Stimulated activated CD8-positive, alpha-beta memory T cell treated with anti-CD3 and anti-CD28 coated beads, Interleukin-4, amount 100 ng/mL, for 48 hours (primary cell): ENCODE data around the gene ALAS1.
A peak's percentile ranks its signal among the peaks of the same experiment; 100 is the strongest.

Source experiments
- DNase-seq: peaks from one replicate; pipeline ENCODE4 v3.0.0-alpha.2; 2020

Gene ALAS1

GRCh38 chr3:52237657-52238172 is 39.8 kb downstream of the ALAS1 start:
- DNase-seq, result no peak

DNA sequence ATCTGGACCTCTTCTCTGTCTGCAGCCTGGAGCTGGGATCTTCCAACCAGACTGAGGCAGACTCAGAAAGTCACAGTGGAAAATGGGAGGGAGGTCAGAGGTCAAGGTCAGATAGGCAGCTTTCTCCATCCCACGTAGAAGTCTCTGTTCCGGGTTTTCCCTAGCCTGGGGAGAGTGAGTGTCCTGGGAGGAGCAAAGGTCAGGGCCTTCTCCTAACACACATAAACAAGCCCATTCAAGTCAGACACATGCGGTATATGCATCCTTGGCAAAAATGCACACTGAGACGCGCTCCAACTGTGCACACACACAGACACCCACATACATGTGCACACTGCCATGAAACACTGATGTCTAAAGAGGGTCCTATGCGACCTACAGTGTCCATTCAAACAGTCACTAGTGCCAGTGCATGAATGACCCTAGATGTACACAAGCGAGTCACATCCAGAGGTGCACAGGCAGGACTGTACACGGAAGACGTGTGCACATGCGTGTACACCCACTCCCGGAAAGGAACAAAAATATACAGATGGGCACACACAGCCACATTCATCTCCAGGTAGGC is 40.3 kb downstream of the ALAS1 start:
- no peak for DNase-seq

DNA sequence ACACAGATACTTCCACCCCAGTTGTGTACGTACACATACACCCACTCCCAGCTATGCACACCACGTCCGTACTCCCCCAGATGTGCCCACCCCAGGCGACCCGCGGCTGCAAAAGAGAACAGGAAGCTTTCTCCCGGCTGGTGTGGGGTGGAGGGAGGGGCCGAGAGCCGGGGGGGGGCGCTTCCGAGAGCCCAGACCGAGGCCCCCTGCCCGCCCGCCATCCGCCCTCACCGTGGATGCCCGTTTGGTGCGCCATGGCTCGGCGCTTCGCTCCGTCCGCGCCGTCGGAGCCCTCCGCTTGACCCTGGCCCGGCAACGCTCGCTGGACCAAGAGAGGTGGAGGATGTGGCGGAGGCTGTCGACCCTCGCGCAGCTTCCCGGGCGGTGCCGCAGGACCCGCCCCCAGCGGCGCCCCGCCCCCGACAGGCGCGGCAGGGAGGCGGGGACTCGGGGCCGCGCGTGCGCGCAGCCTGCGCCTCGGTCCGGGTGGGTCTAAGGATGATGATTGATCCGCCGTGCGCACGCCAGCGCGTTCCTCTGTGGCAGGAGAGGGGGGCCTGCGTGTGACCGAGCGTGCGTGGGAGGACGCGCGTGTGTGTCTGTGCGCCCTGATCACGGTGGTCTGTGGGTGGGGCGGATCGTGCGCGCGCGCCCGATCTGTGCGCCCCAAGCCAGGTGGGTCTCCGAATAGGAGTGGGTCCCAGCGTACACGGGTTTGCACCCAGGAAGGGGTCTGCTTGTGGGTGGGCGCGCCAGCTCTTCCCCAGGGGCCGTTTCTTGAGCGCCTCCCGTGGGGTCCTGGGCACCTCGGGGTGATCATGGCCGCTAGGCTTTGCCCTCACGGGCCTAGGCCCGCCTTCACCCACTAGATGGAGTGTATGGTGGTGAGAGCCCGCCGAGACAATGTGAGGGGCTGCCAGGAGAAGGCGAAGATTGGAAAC is 41.1 kb downstream of the ALAS1 start, which contains the start of gene TWF2:
TSS of gene TWF2 (minus strand) at position 398 of the 941 bp plus-strand sequence. CDS start at position 256, 142 bp downstream.
- peak; percentile 91 for DNase-seq

- peak; percentile 79 for DNase-seq
Measured at GRCh38 chr3:52240059-52240885, 42.3 kb downstream of the ALAS1 start.

DNA sequence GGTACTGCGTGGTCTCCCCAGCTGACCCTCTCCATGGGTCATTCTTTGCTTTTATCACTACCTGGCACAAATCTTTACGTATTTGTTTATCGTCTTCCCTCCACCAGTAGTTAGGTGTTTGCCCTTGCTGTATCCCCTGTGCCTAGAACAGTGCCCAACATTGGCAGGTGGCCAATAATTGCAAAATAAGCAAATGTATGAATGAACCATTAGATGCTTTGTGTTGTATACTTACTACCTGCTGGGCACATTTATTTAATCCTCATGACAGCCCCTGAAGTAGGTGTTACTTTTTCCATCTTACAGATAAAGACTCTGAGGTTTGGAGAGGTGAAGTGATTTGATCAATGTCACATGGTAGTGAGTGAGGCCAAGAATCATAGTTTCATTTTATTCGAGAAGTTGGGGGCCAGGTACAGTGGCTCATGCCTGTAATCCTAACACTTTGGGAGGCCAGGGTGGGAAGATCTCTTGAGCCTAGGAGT is 43.0 kb downstream of the ALAS1 start:
- no peak for DNase-seq

- DNase-seq, result no peak
Measured at GRCh38 chr3:52242039-52242438, 44.1 kb downstream of the ALAS1 start.

GRCh38 chr3:52243791-52244628 is 46.0 kb downstream of the ALAS1 start:
- peak; percentile 70 for DNase-seq

DNA sequence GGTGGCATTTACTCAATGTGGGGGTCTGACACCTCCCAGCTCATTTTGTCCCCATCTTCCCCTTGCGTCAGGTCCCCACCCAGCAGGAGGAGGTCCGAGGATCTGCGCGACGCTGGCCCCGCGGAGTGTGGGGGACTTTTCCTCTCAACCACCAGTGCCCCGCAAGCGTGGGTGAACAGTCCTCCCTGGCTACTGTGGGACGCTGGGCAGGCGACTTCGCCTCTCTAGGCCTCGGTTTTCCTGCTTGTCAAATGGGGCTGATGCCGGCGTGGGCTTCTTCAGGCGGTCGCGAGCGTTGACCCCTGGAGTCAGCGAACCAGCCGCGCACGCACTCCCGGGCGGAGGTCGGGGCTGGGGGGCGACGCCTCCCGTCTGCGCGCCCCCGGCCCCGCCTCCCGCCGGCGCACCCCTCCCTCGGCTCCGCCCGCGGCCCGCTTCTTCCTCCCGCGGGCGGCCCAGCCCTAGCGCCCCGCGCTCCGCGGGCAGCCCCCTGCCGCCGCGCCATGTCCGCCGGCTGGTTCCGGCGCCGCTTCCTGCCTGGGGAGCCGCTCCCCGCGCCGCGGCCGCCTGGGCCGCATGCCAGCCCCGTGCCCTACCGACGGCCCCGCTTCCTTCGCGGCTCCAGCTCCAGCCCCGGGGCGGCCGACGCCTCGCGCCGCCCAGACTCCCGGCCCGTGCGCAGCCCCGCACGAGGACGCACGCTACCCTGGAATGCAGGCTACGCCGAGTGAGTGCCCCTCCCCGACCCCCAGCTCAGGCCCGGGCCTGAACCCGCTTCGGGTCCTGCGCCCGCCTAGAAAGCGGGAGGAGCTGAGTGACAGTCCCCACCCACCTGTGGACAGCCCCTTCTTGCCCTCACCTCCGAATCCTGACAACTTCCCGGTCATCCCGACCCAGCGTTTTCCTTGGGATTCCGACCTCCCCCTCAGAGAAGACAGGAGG is 47.6 kb downstream of the ALAS1 start, which contains the start of gene PPM1M:
TSS of gene PPM1M (plus strand) at position 438 of the 942 bp plus-strand sequence. CDS start at position 504, 66 bp downstream.
- DNase-seq, result peak; percentile 72

DNA sequence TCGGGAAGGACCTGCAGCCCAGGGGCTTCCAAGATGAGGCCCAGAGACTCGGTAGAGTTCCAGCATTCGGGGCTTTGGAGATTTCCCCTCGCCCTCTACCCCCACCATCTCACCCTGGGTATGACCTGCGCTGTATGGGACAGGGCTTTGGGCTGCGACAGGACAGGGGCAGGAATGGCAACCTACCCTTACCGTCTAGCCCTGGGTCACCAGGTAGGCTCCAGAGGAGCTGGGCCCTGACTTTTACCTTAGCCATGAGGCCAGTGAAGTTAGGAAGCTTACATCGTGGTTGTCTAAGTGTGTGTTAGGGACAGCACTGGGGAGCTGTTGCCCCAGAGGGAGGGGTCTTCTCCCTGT is 48.3 kb downstream of the ALAS1 start:
- DNase-seq, result peak; percentile 47

DNA sequence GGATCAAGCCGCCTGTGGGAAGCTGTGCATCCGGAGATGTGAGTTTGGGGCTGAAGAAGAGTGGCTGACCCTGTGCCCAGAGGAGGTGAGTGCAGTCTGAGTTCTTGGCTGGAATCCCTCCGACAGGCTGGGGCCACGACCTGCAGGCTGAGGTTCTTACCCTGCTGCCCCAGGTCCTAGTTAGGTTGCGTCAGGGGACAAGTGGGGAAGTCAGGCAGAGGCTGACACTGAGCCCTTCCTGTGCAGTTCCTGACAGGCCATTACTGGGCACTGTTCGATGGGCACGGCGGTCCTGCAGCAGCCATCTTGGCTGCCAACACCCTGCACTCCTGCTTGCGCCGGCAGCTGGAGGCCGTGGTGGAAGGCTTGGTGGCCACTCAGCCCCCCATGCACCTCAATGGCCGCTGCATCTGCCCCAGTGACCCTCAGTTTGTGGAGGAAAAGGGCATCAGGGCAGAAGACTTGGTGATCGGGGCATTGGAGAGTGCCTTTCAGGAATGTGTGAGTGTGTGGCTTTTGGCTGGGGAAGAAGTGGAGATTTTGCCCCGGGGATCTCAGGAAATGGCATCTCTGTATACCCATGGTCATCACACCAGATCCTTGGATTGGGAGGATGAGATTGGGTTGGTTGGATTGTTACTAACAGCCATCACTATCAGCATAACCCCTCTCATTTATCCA is 48.9 kb downstream of the ALAS1 start:
- DNase-seq, result peak; percentile 48

- DNase-seq, result no peak
Measured at GRCh38 chr3:52247409-52248164, 49.6 kb downstream of the ALAS1 start.

DNA sequence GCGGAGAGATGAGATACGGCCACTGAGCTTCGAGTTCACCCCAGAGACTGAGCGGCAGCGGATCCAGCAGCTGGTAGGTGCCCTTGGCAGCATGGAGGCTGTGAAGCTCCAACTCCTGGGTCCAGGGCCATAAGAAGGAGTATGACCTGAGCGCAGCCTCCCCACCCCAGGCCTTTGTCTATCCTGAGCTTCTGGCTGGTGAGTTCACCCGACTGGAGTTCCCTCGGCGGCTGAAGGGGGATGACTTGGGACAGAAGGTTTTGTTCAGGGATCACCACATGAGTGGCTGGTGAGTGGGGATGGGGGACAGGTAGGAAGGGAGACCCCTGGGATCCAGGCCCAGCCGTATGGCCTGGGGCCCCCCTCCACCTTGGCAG is 50.2 kb downstream of the ALAS1 start:
- DNase-seq, result peak; percentile 25

DNA sequence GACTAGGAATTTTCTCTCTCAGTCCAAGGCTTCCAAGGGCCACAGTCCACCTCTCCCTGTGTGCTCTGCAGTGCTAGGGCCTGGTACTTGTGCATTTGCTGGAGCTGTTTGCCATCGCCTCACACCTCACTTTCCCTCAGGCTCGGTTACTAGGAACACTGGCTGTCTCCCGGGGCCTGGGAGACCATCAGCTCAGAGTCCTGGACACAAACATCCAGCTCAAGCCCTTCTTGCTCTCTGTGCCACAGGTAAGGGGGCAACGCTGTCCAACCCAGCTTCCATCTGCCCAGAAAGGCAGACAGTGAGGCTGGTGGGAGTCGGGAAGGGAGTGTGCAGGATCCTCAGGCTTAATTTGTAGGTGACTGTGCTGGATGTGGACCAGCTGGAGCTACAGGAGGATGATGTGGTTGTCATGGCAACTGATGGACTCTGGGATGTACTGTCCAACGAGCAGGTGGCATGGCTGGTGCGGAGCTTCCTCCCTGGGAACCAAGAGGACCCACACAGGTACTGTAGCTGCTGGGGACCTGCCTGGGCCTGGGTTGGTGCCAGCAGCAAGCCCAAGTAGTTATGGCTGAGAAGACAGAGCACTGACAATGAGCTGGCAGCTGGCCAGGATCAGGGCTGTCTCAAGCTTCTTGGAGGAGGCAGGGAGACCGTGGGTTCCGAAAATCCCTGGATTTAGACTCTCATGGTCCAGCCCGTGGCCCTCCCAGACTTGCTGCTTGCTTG is 51.0 kb downstream of the ALAS1 start:
- DNase-seq, result peak; percentile 37

- peak; percentile 22 for DNase-seq
Measured at GRCh38 chr3:52249683-52250082, 51.7 kb downstream of the ALAS1 start.

DNA sequence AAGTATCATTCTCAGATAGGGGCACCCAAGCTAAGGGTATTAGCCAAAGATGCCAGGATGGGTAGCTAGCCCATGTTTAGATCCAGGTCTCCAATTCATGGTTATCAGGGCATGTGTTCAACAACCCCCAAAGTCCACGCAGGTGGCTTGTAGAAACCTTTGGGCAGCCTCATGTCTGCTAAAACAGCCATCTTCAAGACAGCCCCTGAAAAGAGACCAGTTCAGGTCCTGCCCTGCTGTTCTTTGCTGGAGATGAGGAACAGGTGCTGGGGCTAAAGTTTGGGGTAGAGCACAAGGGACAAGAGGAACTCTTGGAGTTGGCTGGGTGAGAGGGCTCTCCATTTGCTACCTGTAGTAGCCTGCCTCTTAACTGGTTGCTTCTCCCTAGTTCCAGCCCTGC is 52.2 kb downstream of the ALAS1 start:
- DNase-seq, result peak; percentile 23

DNA sequence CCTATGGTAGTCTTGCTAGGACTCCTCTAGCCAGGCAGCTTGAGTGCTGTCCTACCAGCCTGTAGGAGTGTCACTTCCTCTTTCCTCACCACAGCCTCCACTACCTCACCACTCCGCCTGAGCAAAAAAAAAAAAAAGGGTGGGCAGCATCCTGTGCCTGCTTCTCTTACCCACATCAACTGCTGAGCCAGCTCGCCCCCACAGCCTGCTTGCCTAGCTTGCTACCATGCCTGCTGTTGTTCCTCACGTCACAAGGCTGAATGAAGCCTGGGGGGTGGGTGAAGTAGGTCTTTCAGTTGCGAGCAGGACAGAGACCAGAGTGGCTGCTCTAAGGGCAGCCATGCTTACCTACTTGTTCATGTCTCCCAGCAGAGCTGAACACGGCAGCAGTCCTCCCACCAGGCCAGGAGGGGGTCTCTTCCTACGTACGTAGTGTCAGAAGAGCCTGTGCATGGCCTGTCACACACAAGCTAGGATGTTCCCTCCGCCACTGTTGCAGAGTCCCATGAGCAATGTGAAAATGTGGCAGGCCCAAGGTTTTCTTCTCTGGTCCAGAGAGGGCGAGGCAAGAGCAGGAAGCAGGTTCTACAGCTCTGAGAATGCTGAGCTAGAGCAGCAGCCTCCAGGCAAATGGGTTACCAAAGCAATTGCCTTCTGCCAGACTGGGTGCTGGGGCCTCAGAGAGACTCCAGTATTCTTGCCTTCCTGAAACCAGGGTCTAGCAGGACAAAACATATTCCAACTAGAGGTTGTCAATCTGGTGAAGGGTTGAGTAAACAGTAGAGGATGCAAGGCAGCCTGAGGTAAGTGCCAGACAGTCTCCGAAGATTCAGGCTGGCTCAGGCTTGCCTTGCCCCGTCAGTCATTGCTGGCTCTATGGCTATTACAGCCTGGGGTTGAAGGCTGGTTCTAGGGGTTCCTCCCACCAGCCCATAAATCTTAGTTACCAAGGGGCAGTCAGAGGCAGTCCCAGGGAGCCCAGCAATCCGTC is 55.6 kb downstream of the ALAS1 start:
- DNase-seq, result peak; percentile 85

- DNase-seq, result peak; percentile 22
Measured at GRCh38 chr3:52254608-52255007, 56.6 kb downstream of the ALAS1 start.
